ENCODE measurements around the gene ARHGAP45.
"Not testable (repeated sequence)": the region's sequence is repeated elsewhere in the genome, so short reads cannot be mapped to it uniquely, and the experiment has no call there.

The ARHGAP45 gene

GRCh38 chr19:1106841-1107660 lies 40.1 kb downstream of the ARHGAP45 start:
- DNase-seq: no peak

- DNase-seq: no peak
These were observed 40.8 kb downstream of the ARHGAP45 start for GRCh38 chr19:1107661-1108261.

GRCh38 chr19:1108291-1109031 lies 41.5 kb downstream of the ARHGAP45 start:
- no peak for DNase-seq

GRCh38 chr19:1109032-1109551 lies 42.1 kb downstream of the ARHGAP45 start:
- no peak for DNase-seq

- DNase-seq: no peak
These were observed 43.0 kb downstream of the ARHGAP45 start for GRCh38 chr19:1109697-1110671.

GRCh38 chr19:1110809-1111640 lies 44.1 kb downstream of the ARHGAP45 start:
- DNase-seq: no peak

- DNase-seq: no peak
These were observed 44.8 kb downstream of the ARHGAP45 start for GRCh38 chr19:1111641-1112267.

GRCh38 chr19:1112268-1113029 lies 45.5 kb downstream of the ARHGAP45 start:
- DNase-seq: no peak

GRCh38 chr19:1113030-1113985 lies 46.3 kb downstream of the ARHGAP45 start:
- peak; percentile 87 to 89 for DNase-seq

- DNase-seq: no peak
These were observed 47.1 kb downstream of the ARHGAP45 start for GRCh38 chr19:1113986-1114483.

GRCh38 chr19:1114728-1115127 lies 47.8 kb downstream of the ARHGAP45 start:
- DNase-seq: not testable (repeated sequence)

GRCh38 chr19:1115646-1116420 lies 48.9 kb downstream of the ARHGAP45 start:
- DNase-seq: no peak

- no peak for DNase-seq
These were observed 50.0 kb downstream of the ARHGAP45 start for GRCh38 chr19:1116726-1117581.

- DNase-seq: no peak
These were observed 50.7 kb downstream of the ARHGAP45 start for GRCh38 chr19:1117654-1118053.

GRCh38 chr19:1118999-1119398 lies 52.0 kb downstream of the ARHGAP45 start:
- no peak for DNase-seq

- DNase-seq: no peak
These were observed 52.7 kb downstream of the ARHGAP45 start for GRCh38 chr19:1119475-1120217.

All from CD4-positive, alpha-beta T cell treated with Interleukin-1 beta for 1 hour (primary cell).